ENCODE data around the gene SPTBN4.

The SPTBN4 gene

GRCh38 chr19:40581531-40581930 is 114.7 kb downstream of the SPTBN4 start:
- no peak for TF ChIP-seq CTCF (IDR thresholded peaks at IDR 0.05)

- TF ChIP-seq CTCF (IDR thresholded peaks at IDR 0.05) = no peak
These were observed 115.7 kb downstream of the SPTBN4 start for GRCh38 chr19:40582467-40582866.

GRCh38 chr19:40583283-40583682 is 116.5 kb downstream of the SPTBN4 start:
- no peak for TF ChIP-seq CTCF (IDR thresholded peaks at IDR 0.05)

- no peak for TF ChIP-seq CTCF (IDR thresholded peaks at IDR 0.05)
These were observed 117.2 kb downstream of the SPTBN4 start for GRCh38 chr19:40584007-40584406.

- no peak for TF ChIP-seq CTCF (IDR thresholded peaks at IDR 0.05)
These were observed 118.6 kb downstream of the SPTBN4 start for GRCh38 chr19:40585241-40585981.

- TF ChIP-seq CTCF (IDR thresholded peaks at IDR 0.05) = no peak
These were observed 119.2 kb downstream of the SPTBN4 start for GRCh38 chr19:40585982-40586422.

- TF ChIP-seq CTCF (IDR thresholded peaks at IDR 0.05) = no peak
These were observed 119.8 kb downstream of the SPTBN4 start for GRCh38 chr19:40586611-40587010.

All from LNCAP (cell line).